B cell (primary cell): Measurements from ENCODE around the gene CNPY2.

Experiments
- EZH2 ChIP-seq: IDR thresholded peaks from 2 replicates; pipeline ENCODE4 v1.6.1; 2012; ENCODE audit warnings: borderline replicate concordance, low read depth, mild to moderate bottlenecking, moderate library complexity, low read length; ENCODE audit not compliant: insufficient read depth, poor library complexity, severe bottlenecking
- TF ChIP-seq, protein P1 (sequence below): fragments of 200-600 bp; IDR thresholded peaks from one replicate; pipeline ENCODE4 v1.8.0; 2022; ENCODE audit warnings: antibody characterized with exemption, mild to moderate bottlenecking

DNA sequence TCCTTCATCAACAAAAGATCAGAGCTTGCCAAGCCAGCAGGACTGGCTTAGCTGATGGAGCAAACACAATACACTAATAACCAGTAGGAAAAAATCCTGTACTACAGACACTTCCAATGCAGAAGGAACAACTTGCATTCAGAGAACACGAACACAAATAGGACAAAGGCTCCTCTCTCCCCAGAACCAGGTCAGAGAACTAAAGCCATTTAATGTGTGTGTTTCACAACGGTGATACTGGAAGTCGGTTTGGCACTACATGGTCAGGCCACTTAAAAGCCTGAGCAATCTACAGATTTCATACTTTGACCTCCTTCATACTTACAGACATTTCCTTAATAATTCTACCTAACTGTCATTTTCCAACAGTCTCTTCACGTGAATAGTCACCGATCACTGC is 22.0 kb downstream of the CNPY2 start:
- TF ChIP-seq, protein P1, sequence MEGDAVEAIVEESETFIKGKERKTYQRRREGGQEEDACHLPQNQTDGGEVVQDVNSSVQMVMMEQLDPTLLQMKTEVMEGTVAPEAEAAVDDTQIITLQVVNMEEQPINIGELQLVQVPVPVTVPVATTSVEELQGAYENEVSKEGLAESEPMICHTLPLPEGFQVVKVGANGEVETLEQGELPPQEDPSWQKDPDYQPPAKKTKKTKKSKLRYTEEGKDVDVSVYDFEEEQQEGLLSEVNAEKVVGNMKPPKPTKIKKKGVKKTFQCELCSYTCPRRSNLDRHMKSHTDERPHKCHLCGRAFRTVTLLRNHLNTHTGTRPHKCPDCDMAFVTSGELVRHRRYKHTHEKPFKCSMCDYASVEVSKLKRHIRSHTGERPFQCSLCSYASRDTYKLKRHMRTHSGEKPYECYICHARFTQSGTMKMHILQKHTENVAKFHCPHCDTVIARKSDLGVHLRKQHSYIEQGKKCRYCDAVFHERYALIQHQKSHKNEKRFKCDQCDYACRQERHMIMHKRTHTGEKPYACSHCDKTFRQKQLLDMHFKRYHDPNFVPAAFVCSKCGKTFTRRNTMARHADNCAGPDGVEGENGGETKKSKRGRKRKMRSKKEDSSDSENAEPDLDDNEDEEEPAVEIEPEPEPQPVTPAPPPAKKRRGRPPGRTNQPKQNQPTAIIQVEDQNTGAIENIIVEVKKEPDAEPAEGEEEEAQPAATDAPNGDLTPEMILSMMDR = no peak
- TF ChIP-seq EZH2 = no peak
